ENCODE results near the gene PROZ.
A peak's percentile ranks its signal among the peaks of the same experiment; 100 is the strongest.

PROZ gene

DNA sequence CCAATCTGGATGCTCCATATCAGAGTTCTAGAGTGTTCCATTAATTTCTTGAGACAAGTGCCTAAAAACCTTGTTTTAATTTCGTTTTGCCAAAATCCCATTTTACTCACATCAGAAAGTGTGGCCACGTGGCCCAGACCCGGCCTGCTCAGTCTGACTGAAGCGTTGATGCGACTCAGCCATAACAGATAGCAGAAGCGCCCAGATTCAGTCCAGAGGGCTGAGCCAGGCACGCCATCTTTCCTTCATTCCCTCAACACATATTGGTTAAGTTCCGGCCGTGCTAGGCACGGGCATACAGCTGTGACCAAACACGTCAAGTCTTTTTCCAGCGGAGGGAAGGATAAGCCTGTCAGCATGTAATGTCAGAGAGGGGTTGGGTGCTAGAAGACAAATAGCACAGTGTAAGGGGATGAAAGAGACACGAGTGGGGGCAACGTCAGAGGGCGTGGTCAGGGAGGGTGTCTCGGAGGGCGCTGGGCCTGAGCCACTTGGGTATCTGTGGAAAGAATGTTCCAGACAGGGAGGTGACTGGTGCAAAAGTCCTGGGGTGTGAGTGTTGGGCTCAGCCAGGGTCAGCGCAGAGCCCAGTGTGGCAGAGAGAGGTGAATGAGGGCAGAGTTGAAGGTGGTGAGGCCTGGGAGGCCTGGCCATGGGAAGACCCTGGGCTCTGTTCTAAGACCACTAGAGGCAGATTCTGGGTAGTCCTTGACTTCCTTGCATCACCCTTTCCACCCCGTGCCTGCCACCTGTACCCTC lies 32.8 kb upstream of the PROZ start:
- Mint-ChIP-seq H3K27me3 (peaks cover 58% of the 10 kb centered on the region), H3K4me3 (no peak overlapping the region), H3K36me3 (no peaks in the 10 kb centered on the region), H3K27ac (no peak overlapping the region), H3K4me1 (no peaks in the 10 kb centered on the region), H3K9me3 (no peaks in the 10 kb centered on the region)
- CTCF ChIA-PET = no interaction called here
- no peak for DNase-seq

DNA sequence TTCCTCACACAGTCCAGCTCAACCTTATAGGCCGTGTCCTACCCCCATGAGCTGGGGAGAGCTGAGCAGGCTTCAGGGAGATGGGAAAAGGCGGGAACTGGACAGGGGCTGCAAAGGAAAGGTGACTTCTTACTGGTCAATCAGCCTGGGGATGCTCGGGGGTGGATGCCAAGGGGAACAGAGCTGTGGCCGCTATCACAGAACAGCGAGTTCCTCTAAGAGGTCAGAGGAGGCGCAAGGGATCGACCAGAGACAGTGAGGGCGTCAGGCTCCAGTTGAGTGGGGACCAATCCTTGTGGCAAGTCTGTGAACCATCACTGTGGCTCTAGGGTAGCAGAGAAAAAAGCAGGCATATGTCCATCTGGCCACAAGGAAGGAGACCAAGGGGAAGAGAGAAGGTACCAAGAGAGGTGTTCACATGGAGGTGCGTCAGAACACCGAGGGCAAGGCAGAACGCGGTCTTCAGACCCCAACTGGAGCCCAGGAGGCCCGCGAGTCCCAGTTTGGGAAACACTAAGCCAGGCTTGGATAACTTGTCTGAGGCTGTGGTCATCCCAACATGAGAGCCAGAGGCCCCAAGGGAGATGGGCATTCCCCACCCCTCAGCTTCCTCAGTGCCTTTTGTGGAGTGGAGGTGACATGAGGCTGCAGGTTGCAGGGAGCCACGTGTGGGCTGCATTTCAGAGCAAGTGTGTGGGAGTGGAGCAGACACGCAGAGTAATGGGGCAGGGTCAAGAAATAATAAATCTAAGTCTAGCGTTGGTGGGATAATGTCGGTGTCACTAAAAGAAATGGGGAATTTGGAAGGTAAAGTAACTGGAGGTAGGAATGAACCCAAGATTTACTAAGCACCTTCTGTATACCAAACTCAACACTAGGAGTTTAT lies 31.9 kb upstream of the PROZ start:
- CTCF ChIA-PET = no interaction called here
- Mint-ChIP-seq H3K27me3 (peaks cover 66% of the 10 kb centered on the region), H3K36me3 (no peaks in the 10 kb centered on the region), H3K4me3 (no peak overlapping the region), H3K9me3 (no peaks in the 10 kb centered on the region), H3K4me1 (no peaks in the 10 kb centered on the region), H3K27ac (no peak overlapping the region)
- no peak for DNase-seq

DNA sequence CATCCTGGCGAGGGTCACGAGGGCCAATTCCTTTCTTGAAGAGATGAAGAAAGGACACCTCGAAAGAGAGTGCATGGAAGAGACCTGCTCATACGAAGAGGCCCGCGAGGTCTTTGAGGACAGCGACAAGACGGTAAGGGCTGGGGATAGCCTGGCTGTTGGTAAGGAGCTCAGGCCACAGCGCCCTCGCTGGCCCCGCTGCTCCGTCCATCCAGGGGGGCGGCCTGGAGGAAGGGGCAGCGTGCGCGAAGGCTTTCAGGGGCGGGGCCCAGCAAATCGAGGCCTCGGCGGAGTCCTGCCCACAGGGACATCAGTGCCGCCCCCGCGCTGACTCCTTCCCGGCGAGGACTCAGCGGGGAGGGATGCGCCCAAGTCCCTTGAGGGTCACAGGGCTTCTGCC lies 29.0 kb upstream of the PROZ start:
- no peak overlapping the region for H3K27ac Mint-ChIP-seq
- H3K36me3 Mint-ChIP-seq = no peaks in the 10 kb centered on the region
- no peaks in the 10 kb centered on the region for H3K4me1 Mint-ChIP-seq
- peaks cover 79% of the 10 kb centered on the region for H3K27me3 Mint-ChIP-seq
- CTCF ChIA-PET = no interaction called here
- DNase-seq = no peak
- no peaks in the 10 kb centered on the region for H3K9me3 Mint-ChIP-seq
- no peak overlapping the region for H3K4me3 Mint-ChIP-seq

DNA sequence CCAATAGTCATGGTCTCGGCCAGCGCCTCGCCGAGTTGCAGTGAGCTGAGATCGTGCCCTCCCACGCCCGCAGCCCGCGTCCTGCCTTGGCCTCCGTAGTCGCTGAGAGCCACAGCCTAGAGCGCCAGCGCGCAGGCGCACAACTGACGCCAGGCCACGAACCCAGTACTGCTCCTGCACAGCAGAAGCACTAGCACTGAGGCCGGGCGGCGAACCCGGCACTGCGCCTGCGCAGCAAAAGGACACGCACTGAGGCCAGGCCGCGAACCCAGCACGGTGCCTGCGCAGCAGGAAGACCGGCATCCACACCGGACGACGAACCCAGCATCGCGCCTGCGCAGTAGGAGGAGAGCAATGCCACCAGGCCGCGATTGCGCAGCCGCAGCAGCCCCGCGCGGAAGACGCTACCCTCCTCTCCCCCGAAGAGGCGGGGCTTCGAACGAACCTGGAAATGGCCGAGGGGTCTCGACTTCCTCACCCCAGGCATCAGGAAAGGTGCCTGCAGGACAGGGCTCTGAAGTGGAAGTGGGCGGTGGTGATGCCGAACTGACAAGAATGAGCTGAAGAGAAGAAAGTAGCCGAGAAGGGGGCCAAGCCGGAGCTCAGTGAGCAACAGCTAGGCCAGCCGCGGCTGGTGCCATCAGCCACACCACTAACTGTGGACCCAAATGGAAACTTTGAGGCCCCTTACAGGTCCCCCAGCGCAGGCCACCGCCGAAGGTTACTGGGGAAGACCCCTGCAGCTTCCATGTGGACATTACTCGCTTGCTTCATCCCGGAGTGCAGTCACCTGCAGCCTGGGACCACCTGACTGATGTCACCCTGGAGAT lies 28.3 kb upstream of the PROZ start:
- H3K4me3 Mint-ChIP-seq = no peak overlapping the region
- CTCF ChIA-PET = no interaction called here
- peak; percentile 43 for DNase-seq

DNA sequence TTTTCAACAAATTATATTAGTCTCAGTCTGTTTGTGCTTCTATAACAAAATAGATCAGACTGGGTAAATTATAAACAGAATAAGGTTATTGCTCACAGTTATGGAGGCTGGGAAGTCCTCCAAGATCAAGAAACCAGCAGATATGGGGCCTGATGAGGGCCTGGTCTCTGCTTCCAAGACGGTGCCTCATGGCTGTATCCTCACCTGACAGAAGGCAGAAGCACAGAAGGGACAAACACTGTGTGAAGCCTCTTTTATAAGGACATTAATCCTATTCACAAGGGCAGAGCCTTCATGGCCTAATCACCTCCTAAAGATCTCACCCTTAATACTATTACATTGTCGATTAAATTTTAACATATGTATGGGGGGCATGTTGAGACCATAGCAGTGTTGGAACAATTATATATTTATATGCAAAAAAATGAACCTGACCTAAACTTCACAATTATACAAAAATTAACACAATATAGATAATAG lies 23.1 kb upstream of the PROZ start:
- DNase-seq = no peak
- Mint-ChIP-seq H3K9me3 (no peaks in the 10 kb centered on the region), H3K36me3 (no peaks in the 10 kb centered on the region), H3K27me3 (peaks cover 44% of the 10 kb centered on the region), H3K4me3 (no peak overlapping the region), H3K27ac (no peak overlapping the region), H3K4me1 (no peaks in the 10 kb centered on the region)
- CTCF ChIA-PET = no interaction called here

More for the DNA sequence above, 28.3 kb upstream of the PROZ start:
- H3K27ac Mint-ChIP-seq = no peak overlapping the region
- no peaks in the 10 kb centered on the region for H3K36me3 Mint-ChIP-seq
- H3K9me3 Mint-ChIP-seq = no peaks in the 10 kb centered on the region
- no peaks in the 10 kb centered on the region for H3K4me1 Mint-ChIP-seq
- peaks cover 79% of the 10 kb centered on the region for H3K27me3 Mint-ChIP-seq

DNA sequence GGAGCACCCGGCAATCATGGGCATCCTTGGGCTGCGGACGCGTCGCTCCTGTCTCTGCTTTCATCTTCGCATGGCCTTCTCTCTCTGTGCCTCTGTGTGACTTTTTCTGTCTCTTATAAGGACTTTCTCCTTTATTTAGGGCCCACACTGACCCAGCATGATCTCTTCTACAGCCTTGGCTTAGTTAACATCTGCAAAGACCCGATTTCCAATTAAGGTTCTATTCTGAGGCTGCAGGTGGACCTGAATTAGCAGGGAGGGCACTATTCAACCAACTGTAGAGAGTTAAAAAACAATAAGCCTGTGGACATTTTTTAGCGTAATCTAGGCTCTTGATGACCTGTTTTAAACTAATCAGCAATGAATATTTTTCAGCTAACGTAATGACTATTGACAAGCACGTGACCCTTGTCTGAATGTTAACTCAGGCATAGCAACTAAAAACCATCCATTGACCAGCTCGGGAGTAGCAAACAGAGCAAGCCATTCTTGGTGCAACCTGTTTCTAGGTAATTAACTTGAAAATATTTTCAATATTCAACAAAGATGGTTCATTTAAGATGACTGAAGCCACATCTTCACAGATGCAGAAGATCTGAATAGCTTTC lies 20.7 kb upstream of the PROZ start:
- CTCF ChIA-PET = no interaction called here
- Mint-ChIP-seq H3K9me3 (no peaks in the 10 kb centered on the region), H3K4me1 (no peaks in the 10 kb centered on the region), H3K27me3 (peaks cover 30% of the 10 kb centered on the region), H3K27ac (no peak overlapping the region), H3K4me3 (no peak overlapping the region), H3K36me3 (no peaks in the 10 kb centered on the region)
- DNase-seq = no peak

DNA sequence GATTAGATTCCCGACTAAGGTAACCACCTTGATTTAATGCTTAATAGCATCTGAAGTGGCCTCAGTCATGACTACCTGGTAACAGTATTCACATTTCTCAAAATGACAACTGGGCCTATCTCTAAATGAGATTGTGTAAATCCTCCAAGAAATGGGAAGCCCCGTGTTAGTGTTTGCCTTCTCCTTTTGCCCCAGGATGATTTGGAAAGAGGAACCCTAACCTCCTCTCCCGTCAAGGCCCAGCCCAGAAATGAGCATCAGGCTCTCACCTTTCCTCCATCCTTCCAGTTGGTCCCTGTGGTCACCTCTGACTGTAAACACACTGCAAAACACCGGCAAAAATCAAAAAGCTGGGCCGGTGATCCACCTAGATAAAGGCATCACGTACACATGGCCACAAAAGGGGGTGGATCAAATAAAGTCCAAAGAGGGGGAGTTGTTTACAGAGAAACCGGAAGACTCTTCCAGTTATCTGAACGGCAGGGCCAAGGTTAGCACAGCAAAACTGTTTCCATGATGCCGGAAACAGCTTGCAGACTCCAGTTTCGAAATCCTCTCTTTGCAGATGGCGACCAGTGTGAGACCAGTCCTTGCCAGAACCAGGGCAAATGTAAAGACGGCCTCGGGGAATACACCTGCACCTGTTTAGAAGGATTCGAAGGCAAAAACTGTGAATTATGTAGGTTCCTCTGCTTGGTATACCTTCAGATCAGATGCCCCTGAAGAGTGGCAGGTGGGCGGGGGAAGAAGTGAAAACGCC lies 19.5 kb upstream of the PROZ start:
- H3K27me3 Mint-ChIP-seq = peaks cover 20% of the 10 kb centered on the region
- no peak overlapping the region for H3K4me3 Mint-ChIP-seq
- H3K9me3 Mint-ChIP-seq = no peaks in the 10 kb centered on the region
- no peak for DNase-seq
- CTCF ChIA-PET = no interaction called here
- no peaks in the 10 kb centered on the region for H3K4me1 Mint-ChIP-seq
- H3K27ac Mint-ChIP-seq = no peak overlapping the region
- no peaks in the 10 kb centered on the region for H3K36me3 Mint-ChIP-seq

DNA sequence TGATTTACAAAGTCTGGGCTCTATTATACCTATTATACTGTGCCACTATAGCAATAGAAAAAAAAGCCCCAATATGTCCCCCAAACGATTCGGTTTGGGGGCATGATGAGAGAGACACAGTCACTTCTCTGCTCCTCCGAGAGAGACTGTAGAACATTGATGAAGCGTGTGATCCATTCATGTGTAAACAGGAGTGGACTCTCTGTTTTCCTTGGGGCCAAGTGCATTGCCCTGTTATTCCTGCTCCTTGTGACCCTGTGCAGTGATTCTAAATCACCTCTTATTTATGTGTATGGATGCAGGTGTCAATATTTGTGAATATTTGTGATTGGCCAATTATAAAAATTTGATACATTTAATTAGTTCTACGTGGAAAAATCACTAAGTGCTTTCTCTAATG lies 18.9 kb upstream of the PROZ start:
- CTCF ChIA-PET = no interaction called here
- Mint-ChIP-seq H3K36me3 (no peaks in the 10 kb centered on the region), H3K4me1 (no peaks in the 10 kb centered on the region)

DNA sequence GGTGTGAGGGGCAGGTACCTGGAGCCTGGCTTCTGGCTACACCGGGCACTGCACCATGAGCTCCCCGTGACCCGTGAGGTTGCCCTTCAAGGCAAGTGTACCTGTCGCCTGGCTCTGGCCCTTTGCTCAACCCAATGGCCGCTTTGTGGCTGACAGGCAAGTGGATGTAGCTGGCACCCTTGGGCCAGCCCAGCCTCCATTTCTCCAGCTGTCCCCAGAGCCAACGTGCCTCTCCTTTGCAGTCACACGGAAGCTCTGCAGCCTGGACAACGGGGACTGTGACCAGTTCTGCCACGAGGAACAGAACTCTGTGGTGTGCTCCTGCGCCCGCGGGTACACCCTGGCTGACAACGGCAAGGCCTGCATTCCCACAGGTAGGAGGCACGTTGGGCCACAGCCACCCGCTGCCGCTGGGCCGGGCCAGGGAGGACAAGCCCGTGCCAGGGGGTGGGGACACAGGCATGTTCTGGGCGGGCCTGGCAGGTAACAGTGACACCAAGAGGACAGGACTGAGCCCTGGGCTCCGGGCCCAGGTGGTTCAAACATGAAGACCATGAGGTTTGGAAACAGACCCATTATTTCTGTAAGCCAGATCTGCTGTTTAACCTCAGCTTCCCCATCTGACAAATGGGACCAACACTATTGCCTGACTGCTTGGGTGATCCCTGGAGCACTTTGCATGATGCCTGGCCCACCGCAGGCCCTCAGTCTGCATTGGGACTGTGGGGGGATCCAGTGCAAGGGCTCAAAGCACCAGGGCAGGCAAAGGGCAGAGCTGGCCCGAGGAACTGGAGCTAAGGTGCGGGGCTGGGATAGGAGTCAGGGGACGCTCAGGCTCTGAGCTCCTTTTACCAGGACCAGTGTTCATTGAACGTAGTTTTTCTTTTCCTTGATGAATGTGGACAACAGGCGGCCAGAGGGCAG lies 17.5 kb upstream of the PROZ start:
- no peaks in the 10 kb centered on the region for H3K9me3 Mint-ChIP-seq

More for the DNA sequence above, 18.9 kb upstream of the PROZ start:
- Mint-ChIP-seq H3K27ac (no peak overlapping the region), H3K27me3 (peaks cover 16% of the 10 kb centered on the region), H3K4me3 (no peak overlapping the region), H3K9me3 (no peaks in the 10 kb centered on the region)
- DNase-seq = no peak

DNA sequence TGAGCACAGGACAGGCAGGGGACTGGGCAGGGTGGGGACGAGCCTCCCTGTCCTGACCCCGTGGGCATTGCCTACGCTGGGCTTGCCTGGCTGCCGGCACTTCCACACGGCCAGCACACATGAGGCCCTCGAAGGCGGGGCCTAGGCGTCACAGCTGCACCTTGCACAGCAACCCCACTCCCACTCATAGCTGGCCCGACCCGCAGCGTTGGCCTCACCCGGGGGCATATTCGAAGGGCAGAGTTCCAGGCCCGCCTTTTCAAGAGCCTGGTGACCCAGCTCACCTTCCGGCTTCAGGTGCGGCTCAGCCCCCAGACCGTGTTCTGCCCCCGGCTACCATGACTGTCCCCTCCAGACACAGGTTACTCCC lies 16.9 kb upstream of the PROZ start:
- DNase-seq = no peak
- CTCF ChIA-PET = interaction anchor here (0.6 kb wide), 1 partner anchor 1709 kb away, joined by 3 read pairs; no protein-coding TSS in a partner anchor
- Mint-ChIP-seq H3K4me3 (no peak overlapping the region), H3K36me3 (no peaks in the 10 kb centered on the region), H3K4me1 (no peaks in the 10 kb centered on the region), H3K27me3 (peaks cover 16% of the 10 kb centered on the region), H3K27ac (no peak overlapping the region), H3K9me3 (no peaks in the 10 kb centered on the region)

More for the DNA sequence above, 17.5 kb upstream of the PROZ start:
- peaks cover 16% of the 10 kb centered on the region for H3K27me3 Mint-ChIP-seq
- DNase-seq = no peak
- CTCF ChIA-PET = interaction anchor here (0.6 kb wide), 1 partner anchor 1709 kb away, joined by 3 read pairs; no protein-coding TSS in a partner anchor
- H3K4me1 Mint-ChIP-seq = no peaks in the 10 kb centered on the region
- no peak overlapping the region for H3K4me3 Mint-ChIP-seq
- H3K27ac Mint-ChIP-seq = no peak overlapping the region
- no peaks in the 10 kb centered on the region for H3K36me3 Mint-ChIP-seq

DNA sequence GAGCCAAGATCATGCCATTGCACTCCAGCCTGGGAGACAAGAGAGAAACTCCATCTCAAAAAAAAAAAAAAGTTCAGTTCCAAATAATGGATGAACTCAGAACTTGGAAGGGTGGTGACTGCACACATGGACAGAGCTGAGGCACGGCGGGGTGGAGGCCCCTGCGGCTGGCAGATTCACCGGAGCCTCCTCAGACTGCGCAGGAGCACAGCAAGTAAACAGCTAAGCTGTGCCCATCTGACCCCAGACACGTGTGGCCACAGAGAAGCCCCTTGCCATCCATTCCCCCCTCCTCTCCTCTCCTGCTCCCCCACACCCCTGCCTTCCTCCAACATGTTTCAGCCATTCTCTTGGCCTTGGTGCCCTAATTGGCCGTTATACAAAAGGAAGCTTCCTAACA lies 15.6 kb upstream of the PROZ start:
- peaks cover 16% of the 10 kb centered on the region for H3K27me3 Mint-ChIP-seq
- H3K9me3 Mint-ChIP-seq = no peaks in the 10 kb centered on the region
- DNase-seq = no peak
- no peak overlapping the region for H3K4me3 Mint-ChIP-seq
- no peaks in the 10 kb centered on the region for H3K36me3 Mint-ChIP-seq
- H3K4me1 Mint-ChIP-seq = no peaks in the 10 kb centered on the region
- no peak overlapping the region for H3K27ac Mint-ChIP-seq
- CTCF ChIA-PET = no interaction called here

DNA sequence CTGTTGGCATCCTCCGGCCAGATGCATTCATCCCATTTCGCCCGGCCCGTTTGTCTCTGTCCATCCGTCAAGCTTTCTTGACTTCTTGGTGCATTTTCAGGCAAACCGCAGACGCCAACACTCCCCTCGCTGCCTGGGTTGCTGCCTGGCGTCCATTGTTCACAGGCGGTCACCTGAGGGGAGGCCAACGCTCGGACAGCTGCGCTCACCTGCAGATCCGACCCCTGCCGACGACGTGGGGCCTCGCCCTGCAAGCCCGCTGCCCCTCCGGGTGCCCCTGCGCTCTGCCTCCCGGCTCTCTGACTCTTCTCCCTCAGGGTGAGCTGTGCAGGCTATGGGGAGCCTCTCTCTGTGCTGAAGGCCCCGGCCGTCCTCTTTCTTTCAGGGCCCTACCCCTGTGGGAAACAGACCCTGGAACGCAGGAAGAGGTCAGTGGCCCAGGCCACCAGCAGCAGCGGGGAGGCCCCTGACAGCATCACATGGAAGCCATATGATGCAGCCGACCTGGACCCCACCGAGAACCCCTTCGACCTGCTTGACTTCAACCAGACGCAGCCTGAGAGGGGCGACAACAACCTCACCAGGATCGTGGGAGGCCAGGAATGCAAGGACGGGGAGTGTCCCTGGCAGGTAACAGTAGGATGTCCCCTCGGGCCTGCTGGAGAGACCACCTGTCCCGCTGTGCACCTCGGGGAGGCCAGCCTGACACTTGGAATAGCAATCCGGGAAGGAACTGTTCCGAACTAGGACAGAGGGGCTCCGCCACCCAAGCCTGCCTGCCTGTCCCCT lies 14.8 kb upstream of the PROZ start:
- H3K27ac Mint-ChIP-seq = no peak overlapping the region
- no peak for DNase-seq
- no peaks in the 10 kb centered on the region for H3K4me1 Mint-ChIP-seq
- no peaks in the 10 kb centered on the region for H3K36me3 Mint-ChIP-seq
- H3K27me3 Mint-ChIP-seq = peaks cover 18% of the 10 kb centered on the region
- H3K9me3 Mint-ChIP-seq = no peaks in the 10 kb centered on the region
- CTCF ChIA-PET = no interaction called here
- H3K4me3 Mint-ChIP-seq = no peak overlapping the region

Measured in activated naive CD4-positive, alpha-beta T cell treated with anti-CD3 and anti-CD28 coated beads, Interleukin-2, amount 10 ng/mL, durations not matched to agents 7 days and 5 days (primary cell).